OCI-LY3 (cell line): ENCODE data around the gene SLC36A2.

ENCODE experiments used
- EZH2phosphoT487 ChIP-seq: fragments of 200-600 bp; shearing (Covaris generic); IDR thresholded peaks from 2 replicates; pipeline ENCODE4 v1.6.1; 2018; ENCODE audit warnings: antibody characterized with exemption, mixed run types, low read depth
- TF ChIP-seq, protein P1 (sequence below): fragments of 200-600, 300-600 bp; sonication (generic); IDR thresholded peaks from 2 replicates; pipeline ENCODE4 v1.5.1; 2014; ENCODE audit warnings: antibody characterized with exemption, low read length, low read depth

DNA sequence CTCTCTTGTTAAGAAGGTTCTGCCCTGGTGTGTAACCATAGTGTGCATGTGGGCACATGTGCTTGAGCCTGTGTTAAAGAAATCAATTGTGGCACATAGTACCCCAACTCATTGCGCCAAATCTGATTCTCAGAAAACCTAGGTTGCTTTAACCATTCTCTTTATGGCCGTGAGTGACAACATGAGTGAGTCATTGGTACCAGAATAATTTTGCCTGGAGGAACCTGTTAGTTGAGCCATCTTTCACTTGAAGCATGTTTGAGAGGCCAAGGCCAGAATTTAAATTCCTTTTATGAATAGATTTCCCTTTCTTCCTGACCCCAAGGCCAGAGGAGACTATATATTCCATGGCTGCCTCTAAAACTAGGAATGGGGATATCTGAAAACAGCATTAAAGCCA, 35.2 kb upstream of the SLC36A2 start:
- TF ChIP-seq, protein P1, sequence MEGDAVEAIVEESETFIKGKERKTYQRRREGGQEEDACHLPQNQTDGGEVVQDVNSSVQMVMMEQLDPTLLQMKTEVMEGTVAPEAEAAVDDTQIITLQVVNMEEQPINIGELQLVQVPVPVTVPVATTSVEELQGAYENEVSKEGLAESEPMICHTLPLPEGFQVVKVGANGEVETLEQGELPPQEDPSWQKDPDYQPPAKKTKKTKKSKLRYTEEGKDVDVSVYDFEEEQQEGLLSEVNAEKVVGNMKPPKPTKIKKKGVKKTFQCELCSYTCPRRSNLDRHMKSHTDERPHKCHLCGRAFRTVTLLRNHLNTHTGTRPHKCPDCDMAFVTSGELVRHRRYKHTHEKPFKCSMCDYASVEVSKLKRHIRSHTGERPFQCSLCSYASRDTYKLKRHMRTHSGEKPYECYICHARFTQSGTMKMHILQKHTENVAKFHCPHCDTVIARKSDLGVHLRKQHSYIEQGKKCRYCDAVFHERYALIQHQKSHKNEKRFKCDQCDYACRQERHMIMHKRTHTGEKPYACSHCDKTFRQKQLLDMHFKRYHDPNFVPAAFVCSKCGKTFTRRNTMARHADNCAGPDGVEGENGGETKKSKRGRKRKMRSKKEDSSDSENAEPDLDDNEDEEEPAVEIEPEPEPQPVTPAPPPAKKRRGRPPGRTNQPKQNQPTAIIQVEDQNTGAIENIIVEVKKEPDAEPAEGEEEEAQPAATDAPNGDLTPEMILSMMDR, result no peak
- TF ChIP-seq EZH2phosphoT487, result no peak
